Measurements from ENCODE around the gene RHOU.
"Not testable (repeated sequence)": the region's sequence is repeated elsewhere in the genome, so short reads cannot be mapped to it uniquely, and the experiment has no call there.

RHOU gene

DNA sequence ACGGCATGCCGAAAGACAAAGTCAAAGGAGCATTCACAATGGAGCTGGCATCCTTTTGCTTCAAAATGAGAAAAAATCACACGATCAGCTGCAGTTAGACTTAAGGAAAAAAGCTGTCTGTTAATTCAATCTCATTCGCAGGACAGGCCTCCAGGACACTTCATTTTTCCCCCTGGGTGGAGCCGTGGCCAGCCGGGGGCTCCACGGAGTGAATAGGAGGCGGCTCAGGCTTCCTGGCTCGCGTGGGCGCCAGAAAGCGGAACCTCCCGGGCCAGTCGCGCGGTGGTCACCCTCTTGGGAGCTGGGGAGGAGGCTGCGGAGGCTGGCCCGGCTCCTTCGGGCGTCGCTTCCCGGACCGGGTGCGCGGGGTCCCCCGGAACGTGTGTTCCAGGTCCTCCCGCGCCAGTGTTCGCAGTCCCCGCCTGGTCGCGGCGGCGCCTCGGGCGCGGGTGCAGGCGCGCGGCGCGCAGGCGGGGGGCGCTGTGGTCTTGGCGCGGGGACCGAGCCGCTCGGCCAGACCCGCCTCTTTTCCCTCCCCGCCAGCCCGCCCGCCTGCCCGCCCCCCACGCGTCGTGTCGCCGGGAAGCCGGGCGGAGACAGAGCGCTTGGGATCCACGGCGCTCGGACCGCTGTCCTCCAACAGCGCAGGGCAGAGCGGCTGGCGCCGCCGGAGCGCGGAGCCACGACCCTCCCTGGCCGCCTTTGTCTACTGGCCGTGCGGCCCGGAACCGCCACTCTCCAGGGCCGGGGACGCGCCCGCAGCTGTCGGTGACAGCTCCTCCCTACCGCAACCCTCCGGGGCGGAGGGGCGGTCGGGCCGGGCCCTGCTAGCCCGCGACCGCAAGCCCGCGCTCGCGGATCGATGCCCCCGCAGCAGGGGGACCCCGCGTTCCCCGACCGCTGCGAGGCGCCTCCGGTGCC is at the start of gene RHOU:
Gene RHOU (plus strand): TSS at position 599 of the 921 bp plus-strand sequence. CDS start 264 bp downstream, at position 863.
- peak; percentile 38 for DNase-seq

DNA sequence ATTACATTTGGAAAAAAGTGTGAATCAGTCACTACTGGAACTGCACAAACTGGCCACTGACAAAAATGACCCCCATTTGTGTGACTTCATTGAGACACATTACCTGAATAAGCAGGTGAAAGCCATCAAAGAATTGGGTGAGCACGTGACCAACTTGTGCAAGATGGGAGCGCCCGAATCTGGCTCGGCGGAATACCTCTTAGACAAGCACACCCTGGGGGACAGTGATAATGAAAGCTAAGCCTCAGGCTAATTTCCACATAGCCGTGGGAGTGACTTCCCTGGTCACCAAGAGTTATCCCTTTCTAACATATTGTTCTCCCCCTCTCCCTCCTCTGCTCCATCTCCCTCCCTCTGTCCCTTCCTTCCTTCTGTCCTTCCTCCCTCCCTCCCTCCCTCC is 47.7 kb upstream of the RHOU start:
- no peak for DNase-seq

DNA sequence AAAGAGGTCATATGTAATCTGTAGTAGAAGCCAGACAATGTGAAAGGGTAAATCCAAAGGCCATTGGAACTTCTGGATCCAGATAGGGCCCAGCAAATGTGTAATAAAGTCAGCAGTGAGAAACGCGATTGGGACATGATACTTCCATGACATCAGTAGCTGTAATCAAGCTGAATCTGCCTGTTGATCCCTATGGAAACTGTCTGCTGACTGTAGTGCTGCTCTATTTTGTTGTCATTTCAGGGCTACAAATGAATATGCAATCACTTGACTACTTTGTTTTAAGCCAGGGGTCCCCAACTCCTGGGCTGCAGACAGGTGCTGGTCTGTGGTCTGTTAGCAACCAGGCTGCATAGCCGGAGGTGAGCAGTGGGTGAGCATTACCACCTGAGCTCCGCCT is 46.0 kb upstream of the RHOU start:
- no peak for DNase-seq

DNA sequence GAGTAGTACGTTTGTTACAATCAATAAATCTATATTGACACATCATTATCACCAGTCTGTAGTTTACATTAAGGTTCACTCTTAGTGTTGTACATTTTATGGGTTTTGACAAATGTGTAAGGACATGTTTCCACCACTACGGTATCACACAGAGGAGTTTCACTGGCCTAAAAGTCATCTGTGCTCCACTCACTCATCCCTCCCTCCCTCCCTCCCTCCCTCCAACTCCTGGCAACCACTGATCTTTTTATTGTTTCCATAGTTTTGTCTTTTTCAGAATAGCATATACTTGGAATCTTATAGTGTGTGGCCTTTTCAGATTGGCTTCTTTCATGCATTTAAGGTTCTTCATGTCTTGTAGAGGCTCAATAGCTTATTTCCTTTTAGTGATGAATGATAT is 44.1 kb upstream of the RHOU start:
- peak; percentile 37 for DNase-seq

DNA sequence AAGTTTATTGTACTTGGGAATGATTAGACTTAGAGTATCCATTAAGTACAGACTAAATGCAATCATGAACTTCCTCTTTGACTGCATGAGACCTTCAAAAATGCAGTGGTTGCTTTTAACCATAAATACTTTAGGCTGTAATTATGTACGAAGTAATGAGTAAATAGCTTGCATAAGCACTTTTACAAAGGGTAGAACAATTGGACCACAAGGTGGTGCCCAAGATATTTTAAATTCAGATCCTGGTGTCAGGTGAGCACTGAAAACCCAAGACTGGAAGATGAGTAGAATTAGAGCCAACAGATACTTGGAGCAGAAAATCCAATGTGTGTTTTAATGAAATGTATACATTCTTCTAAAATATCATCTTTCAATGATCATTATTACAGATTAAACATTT is 43.4 kb upstream of the RHOU start:
- DNase-seq = peak; percentile 60

DNA sequence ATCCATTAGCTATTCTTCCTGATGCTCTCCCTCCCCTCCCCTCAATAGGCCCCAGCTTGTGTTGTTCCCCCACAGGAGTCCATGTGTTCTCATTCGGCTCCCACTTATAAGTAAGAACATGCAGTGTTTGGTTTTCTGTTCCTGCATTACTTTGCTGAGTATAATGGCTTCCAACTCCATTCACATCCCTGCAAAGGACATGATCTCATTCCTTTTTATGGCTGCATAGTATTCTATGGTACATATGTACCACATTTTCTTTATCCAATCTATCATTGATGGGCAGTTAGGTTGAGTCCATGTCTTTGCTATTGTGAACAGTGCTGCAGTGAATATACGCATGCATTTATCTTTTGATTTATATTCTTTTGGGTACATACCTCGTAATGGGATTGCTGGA is 40.8 kb upstream of the RHOU start:
- DNase-seq = not testable (repeated sequence)

DNA sequence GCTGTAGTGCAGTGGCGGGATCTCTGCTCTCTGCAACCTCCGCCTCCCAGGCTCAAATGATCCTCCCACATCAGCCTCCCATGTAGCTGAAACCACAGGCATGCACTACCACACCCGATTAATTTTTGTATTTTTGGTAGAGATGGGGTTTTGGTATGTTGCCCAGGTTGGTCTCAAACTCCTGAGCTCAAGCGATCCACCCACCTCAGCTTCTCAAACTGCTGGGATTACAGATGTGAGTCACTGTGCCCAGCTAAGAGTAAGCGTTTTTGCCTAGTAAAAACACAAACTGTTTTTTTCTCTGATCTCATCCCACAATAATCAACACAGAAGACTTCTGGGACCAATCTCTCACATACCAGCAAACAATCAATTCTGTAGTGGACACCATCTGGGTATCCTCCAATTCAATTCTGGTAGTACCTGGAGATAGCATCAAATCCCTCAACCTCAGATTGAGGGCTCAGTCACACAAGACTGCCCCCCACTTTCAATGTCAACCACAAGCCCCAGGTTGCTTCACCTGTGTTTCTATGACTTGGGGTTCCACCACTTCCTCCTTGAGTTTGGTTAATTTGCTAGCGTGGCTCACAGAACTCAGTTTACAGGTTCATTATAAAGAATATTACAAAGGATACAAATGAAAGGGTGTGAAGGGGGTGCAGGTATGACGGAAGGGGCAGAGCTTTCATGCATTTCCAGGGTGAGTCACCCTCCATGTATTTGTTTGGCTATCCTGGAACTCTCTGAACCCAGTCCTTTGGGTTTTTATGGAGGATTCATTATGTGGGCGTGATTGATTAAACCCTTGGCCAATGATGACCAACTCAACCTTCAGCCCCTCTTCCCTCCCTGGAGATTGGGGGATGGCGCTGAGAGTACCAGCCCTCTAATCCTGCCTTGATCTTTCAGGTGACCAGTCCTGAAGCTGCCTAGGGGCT is 40.0 kb upstream of the RHOU start:
- DNase-seq = no peak

DNA sequence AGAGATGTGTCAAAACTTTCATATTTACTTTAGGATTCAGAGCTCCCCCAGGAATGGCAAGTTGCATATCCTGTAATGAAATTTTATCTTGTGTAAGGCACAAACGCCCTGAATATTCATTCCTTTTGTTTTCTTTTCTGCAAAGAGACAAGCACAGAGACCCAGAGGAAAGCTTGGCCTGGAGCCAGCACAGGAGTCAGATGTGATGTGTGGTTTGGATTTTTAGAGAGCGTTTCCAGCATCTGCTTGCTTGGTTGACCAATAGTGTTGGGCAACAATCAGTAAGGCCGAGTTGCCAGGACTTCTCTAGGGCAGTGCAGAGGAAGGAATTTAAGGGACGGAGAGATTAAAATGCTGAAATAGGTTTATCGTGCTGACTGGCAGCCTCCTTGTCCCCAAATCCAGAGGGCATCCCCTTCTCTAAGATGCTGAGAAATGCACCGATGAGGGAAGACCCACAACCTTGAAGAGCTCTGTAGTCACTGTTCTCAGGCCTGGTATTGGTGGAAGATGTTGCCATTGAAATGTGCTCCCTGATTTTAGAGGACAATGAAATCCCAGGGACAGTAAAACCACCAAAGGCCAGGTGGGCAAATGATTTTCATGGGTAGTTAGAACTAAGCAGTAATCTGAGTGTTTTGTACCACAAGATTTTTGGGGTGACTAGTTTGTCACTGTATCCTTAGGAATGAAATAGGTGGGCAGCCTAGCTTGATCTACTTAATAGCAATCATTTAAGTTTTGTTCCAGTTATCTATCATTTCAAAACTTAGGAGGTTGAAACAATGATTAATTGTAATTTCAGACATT is 37.9 kb upstream of the RHOU start:
- DNase-seq = peak; percentile 13

DNA sequence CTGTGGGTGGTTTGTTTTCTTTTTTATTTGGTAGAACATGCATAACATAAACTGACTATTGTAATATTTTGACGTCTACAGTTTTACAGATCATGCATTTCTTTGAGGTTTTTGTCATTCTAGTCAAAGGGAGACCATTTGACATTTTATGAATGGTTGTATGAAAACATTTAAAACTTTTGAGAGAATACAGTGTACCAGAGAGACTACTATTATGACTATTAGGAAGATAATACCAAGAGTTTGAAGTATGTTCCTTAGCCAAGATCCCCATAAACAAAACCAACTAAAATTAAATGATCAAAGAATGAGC is 37.3 kb upstream of the RHOU start:
- DNase-seq = no peak

DNA sequence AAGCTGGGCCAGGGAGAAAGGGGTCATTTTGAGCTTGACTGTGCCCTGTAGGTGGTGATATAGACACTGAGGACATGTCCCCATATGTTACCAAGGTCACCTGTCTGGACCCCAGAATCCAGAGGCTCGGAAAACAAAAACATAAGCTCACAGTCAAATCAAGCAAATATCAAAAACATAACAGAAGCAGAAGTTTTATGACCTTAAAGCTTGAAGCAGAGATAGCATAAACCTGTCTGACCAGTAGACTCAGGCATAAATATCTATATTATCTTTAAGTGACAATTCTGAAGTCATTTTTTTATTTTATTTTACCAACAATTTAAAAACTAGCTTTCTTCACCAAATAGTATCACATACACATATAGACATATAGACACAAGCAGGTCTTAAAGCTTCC is 32.8 kb upstream of the RHOU start:
- DNase-seq = no peak

DNA sequence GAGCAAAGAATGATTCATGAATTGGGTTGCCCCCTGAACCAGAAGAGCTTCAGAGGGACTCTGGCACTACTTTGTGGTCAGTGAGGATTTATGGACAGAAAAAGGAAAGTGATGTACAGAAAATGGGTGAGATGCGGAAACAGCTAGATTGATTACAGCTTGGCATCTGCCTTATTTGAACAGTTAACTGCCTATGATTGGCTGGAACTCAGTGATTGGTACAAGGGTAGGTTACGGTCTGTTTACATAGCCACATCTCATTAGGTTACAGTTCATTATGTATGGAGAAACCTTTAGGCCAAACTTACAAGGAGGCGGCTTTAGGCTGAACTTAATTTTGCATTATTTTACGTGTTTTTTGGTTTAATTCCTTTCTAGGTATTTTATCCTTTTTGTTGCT is 29.0 kb upstream of the RHOU start:
- no peak for DNase-seq

DNA sequence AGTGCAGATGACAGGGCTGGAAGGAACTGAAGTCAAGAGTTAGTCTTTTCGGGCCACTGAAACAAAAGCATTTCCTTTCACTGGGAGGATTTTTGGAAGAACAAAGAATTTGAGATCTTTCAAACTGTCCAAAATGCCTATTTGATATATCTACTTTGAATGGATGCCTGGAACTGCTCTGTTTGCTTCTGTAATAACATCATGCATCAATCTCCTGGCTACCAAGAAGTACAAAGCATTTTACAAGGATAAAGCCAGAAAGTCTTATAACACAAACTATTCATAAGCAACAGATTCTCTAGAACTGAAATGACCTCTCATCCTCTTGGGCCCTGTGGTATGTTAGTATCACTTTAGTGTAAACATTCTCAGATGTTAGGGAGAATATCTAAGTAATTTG is 18.2 kb upstream of the RHOU start:
- no peak for DNase-seq

DNA sequence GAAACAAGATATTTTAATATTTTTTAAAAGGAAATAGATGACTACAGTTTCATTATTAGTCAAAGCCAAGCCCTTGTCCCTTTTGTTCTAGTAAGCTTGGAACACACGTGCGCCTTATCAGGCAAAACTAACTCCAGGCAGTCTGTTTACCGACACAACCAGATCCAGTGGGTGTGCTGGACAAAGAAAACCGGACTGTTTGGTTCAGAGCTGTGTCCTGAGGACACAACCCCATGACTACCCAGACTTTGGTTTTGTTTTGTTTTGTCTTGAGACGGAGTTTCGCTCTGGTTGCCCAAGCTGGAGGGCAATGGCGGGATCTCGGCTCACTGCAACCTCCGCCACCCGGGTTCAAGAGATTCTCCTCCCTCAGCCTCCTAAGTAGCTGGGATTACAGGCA is 13.9 kb upstream of the RHOU start:
- no peak for DNase-seq

DNA sequence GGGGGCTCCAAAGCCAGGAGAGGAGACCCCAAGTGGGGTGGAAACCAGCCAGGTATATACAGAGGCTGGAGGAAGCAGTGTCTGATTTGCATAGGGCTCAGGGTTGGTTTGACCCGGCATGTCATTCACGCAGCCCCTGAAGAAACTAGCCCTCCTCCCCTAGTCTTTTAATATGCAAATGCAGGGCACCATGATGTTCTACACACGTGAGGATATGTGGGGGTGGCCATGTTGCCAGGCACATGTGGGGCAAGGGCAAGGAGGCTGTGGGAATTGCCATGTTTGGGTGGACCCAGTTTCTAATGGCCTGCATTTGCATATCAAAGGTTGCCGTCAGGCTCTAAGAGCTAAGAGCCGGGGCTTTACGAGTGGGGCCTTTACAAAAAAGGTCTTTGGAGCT is 12.0 kb upstream of the RHOU start:
- DNase-seq = no peak

DNA sequence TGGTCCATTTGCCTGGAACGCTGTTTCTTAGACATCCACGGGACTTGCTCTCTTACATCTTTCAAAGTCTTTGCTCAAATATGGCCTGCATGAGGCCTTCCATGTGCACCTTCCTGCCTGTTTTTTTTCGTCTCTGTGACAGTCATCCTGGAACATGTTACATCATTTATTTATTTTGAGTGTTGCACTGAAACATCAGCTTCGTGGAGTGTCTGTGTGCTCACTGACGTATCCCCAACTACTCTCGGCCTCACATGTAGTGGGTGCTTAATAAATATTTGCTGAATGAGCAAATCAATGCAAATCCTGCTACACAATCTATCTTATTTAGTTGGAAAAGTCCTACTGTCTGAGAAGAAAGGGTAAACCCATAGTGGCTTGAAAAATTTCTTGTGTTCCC is 11.4 kb upstream of the RHOU start:
- no peak for DNase-seq

DNA sequence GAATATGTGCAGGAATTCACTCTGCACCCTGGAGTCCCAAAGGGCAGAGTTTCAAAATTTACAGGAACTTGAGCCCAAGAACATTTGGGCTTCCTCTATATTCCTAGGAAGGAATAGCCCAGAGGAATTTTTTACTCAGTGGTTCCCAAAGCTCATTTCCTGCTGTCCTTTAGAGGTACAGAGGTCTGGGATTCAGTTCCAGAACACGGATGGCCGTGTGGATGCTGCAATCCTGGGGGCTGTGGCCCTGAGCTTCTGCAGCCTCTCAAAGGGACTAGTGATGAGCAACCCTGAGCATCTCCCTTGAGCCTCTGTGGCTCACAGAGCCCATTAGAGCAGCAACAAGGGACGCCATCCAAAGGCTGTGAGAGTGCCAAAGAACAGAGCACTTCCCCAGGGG is 10.1 kb upstream of the RHOU start:
- no peak for DNase-seq

DNA sequence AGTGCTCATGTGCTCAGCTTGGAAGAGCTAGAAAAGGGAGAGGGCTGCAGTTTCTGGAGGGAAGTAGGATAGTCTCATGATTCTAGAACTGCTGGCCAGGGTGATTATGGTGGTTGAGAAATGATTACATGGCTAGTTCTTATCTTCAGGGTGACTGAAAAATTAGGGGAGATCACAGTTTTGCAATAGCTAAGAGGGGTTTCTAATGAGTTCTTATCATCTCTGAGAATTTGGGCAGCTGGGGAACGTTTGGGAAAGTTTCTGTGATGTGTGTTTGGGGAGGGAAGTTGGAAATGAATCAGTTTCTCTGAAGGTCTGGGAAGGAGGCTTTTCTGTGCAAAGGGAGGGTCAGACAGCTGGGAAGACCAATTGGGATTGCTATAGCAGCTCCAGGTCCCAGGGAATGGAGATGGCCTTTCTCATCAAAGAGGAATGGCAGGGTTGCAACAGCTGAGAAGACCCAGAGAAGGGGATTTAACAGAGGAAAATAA is 7.6 kb upstream of the RHOU start:
- no peak for DNase-seq

DNA sequence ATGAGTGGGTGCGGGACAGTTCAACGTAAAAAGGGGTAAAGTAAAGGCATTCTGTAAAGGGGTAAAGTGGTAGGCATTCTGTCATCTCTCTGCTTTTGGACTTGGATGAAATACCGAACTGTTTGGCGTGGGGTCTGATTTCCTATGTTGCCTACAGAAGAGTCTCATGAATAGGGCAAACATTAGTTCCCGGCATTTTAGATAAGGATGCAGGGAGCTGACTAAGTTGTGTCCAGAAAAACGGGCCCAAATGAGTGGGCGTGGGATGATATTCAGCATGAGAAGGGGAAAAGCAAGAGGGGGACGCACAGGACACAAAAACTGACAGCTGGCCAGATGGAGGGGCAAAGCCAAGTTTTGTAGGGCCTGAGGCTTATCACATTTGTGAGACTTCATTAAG is 2.9 kb upstream of the RHOU start:
- no peak for DNase-seq

DNA sequence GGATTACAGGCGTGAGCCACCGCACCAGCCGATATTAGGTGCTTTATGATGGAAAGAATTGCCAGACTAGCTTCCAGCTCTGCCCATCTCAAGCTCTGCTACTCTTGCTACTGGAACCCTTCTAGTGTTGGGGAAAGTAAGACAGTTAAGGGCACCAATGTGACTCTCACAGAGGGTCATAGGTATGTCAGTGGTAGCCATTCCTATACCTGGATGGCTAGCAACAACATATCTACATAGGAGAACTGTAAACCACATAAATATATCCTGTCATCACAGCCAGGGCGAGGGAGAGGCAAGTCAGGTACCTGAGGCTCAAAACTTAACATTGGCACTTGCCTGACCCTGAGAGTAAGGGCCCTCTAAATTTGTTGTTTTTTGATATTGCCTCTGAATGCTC is 1.7 kb upstream of the RHOU start:
- DNase-seq = no peak

DNA sequence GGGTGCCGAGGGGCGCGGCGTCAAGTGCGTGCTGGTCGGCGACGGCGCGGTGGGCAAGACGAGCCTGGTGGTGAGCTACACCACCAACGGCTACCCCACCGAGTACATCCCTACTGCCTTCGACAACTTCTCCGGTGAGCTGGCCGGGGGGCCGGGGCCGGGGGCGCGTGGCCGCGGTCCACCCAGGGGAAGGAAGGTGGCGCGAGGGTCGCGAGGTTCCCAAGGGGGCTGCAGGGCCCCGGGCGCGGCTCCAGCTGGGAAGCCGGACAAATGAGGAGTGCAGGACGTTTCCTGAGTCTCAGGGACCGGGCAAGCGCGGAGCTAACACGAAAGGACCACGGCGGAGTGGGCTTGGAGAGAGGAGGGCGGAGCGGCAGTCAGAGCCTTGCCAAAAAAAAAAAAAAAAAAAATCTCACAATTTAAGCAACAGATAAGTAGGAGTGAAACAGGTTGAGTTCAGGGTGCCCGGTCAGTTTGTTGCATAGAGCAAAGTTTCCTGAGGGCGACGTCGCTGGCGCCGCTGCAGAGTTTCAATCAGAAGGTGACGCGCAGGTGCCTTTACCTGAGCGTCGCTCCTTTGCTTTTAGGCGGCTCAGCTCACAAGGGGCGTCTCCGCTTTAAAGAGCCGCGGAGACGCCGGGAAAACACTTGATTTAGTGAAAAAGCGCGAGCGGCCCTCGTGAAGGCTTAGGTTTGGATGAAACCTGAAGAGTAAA is 750 bp downstream of the RHOU start:
- DNase-seq = no peak

DNA sequence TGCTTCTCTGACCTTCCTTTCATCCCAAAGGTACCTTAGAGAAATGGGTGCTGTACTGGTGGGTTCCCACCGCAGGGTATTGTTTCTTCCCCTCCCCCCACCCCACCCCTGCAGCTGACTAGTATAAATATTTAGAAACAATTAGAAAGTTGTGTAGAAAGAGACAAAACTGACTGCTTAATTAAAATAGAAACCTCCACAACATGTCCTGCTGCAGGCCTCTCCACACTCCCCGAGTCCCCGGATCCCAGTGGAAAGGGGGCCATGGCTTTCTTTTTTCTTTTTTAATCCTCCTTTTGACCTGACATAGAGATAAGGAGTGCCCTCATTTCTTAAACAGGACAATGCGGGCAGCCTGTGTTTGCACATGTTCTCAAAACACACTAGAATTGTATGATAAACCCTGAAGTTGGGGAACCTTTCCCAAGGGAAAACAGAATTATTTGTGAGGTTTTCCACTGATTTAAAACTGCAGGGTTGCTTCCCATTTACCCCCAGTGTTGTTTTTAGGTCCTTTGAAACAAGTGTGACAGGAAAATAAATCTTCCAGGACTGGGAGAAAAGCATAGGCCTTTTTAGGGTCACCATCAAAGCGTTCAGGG is 1.7 kb downstream of the RHOU start:
- no peak for DNase-seq

DNA sequence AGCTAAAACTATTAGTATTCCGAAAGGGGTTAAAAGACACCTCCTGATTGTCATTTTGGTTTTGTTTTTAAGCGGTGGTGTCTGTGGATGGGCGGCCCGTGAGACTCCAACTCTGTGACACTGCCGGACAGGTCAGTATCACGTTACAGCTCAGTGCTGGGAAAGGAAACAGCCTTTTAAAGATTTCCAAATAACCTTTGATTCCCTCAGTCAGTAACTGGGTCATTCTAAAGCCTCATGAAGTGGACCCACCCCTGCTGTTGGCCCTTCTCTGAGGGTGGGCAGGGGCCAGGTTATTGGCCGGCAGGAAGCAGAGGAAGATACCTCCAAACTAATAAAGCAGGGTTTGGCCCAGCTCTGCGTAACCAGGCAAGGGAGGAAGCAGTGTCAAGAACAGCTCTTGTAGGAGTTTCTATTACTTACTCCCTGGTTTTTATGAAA is 2.3 kb downstream of the RHOU start:
- no peak for DNase-seq
